Skin epidermis (tissue), 12 donors: Measurements from ENCODE around the gene ARL4C.

ENCODE experiments used
- H3K27ac ChIP-seq, 21 experiments: fragments of 200-600 bp; sonication (generic) in 11 of 21; one replicate each; pipeline ENCODE4 v1.5.0; 2020; ENCODE audit warnings: mild to moderate bottlenecking in 3 of 21, inconsistent platforms in 2 of 21, moderate library complexity in 2 of 21
- H3K4me3 ChIP-seq, 7 experiments: fragments of 200-600 bp; sonication (generic) in 2 of 7; one replicate each; pipeline ENCODE4 v1.5.0; 2020; ENCODE audit warnings: inconsistent platforms in 2 of 7, mild to moderate bottlenecking in 2 of 7, moderate library complexity in 1 of 7

ARL4C gene

GRCh38 chr2:234496835-234497593 lies at the start of gene ARL4C:
TSS of gene ARL4C (minus strand) at chr2:234497081. CDS start at chr2:234496586, 495 bp downstream.
- Histone ChIP-seq H3K27ac (peak within 1 kb of the TSS; percentile 73 to 98 (median 92)), H3K4me3 (peak within 1 kb of the TSS; percentile 53 to 83 (median 70))

- H3K27ac ChIP-seq: no peak overlapping the region
- no peak overlapping the region for H3K4me3 ChIP-seq
These were observed 48.1 kb upstream of the ARL4C start for GRCh38 chr2:234544659-234545611.

GRCh38 chr2:234542742-234543141 lies 45.9 kb upstream of the ARL4C start:
- Histone ChIP-seq H3K4me3 (no peak overlapping the region), H3K27ac (no peak overlapping the region)

GRCh38 chr2:234537929-234538328 lies 41.0 kb upstream of the ARL4C start:
- Histone ChIP-seq H3K27ac (no peak overlapping the region), H3K4me3 (no peak overlapping the region)

GRCh38 chr2:234536178-234536965 lies 39.5 kb upstream of the ARL4C start:
- Histone ChIP-seq H3K4me3 (no peak overlapping the region), H3K27ac (no peak overlapping the region)

GRCh38 chr2:234535464-234535863 lies 38.6 kb upstream of the ARL4C start:
- no peak overlapping the region for H3K4me3 ChIP-seq
- H3K27ac ChIP-seq: no peak overlapping the region

GRCh38 chr2:234534515-234534914 lies 37.6 kb upstream of the ARL4C start:
- H3K27ac ChIP-seq: no peak overlapping the region
- H3K4me3 ChIP-seq: no peak overlapping the region

GRCh38 chr2:234533626-234534025 lies 36.7 kb upstream of the ARL4C start:
- no peak overlapping the region for H3K27ac ChIP-seq
- H3K4me3 ChIP-seq: no peak overlapping the region

- Histone ChIP-seq H3K4me3 (no peak overlapping the region), H3K27ac (no peak overlapping the region)
These were observed 31.7 kb upstream of the ARL4C start for GRCh38 chr2:234528410-234529148.

GRCh38 chr2:234526711-234527110 lies 29.8 kb upstream of the ARL4C start:
- Histone ChIP-seq H3K27ac (no peak overlapping the region), H3K4me3 (no peak overlapping the region)

GRCh38 chr2:234521536-234521935 lies 24.7 kb upstream of the ARL4C start:
- no peak overlapping the region for H3K27ac ChIP-seq
- no peak overlapping the region for H3K4me3 ChIP-seq

GRCh38 chr2:234518986-234519642 lies 22.2 kb upstream of the ARL4C start:
- Histone ChIP-seq H3K27ac (no peak overlapping the region), H3K4me3 (no peak overlapping the region)

GRCh38 chr2:234517971-234518370 lies 21.1 kb upstream of the ARL4C start:
- no peak overlapping the region for H3K27ac ChIP-seq
- H3K4me3 ChIP-seq: no peak overlapping the region

- Histone ChIP-seq H3K27ac (no peak overlapping the region), H3K4me3 (no peak overlapping the region)
These were observed 18.2 kb upstream of the ARL4C start for GRCh38 chr2:234514873-234515638.

- no peak overlapping the region for H3K4me3 ChIP-seq
These were observed 17.2 kb upstream of the ARL4C start for GRCh38 chr2:234514099-234514498.

GRCh38 chr2:234512884-234513669 lies 16.2 kb upstream of the ARL4C start:
- Histone ChIP-seq H3K27ac (no peak overlapping the region), H3K4me3 (no peak overlapping the region)

More at GRCh38 chr2:234514099-234514498, 17.2 kb upstream of the ARL4C start:
- H3K27ac ChIP-seq: no peak overlapping the region

- Histone ChIP-seq H3K27ac (no peak overlapping the region), H3K4me3 (no peak overlapping the region)
These were observed 6.0 kb upstream of the ARL4C start for GRCh38 chr2:234502919-234503285.
